Stimulated activated CD8-positive, alpha-beta memory T cell treated with anti-CD3 and anti-CD28 coated beads, Interleukin-7, amount 100 ng/mL, for 48 hours (primary cell): ENCODE data around the gene PIEZO1.

Experiments used
- DNase-seq, 2 donors: peaks; one replicate each; pipeline ENCODE4 v3.0.0-alpha.2; 2020; ENCODE audit warnings: low read depth in 1 of 2; ENCODE audit errors: extremely low read depth in 1 of 2

The PIEZO1 gene

GRCh38 chr16:88769617-88770460, 15.2 kb downstream of the PIEZO1 start:
- DNase-seq: no peak

- DNase-seq: no peak
These were observed 16.8 kb downstream of the PIEZO1 start for GRCh38 chr16:88768071-88768783.

GRCh38 chr16:88767546-88768070, 17.4 kb downstream of the PIEZO1 start:
- DNase-seq: no peak

GRCh38 chr16:88766975-88767374, 18.0 kb downstream of the PIEZO1 start:
- DNase-seq: no peak

GRCh38 chr16:88764913-88765349, 20.1 kb downstream of the PIEZO1 start:
- no peak for DNase-seq

GRCh38 chr16:88764080-88764479, 20.9 kb downstream of the PIEZO1 start:
- no peak for DNase-seq

GRCh38 chr16:88763502-88764053, 21.4 kb downstream of the PIEZO1 start:
- DNase-seq: no peak

- no peak for DNase-seq
These were observed 22.1 kb downstream of the PIEZO1 start for GRCh38 chr16:88762941-88763340.

- no peak for DNase-seq
These were observed 22.7 kb downstream of the PIEZO1 start for GRCh38 chr16:88762258-88762870.

- no peak for DNase-seq
These were observed 23.2 kb downstream of the PIEZO1 start for GRCh38 chr16:88761830-88762229.

GRCh38 chr16:88761143-88761534, 23.9 kb downstream of the PIEZO1 start:
- DNase-seq: no peak

- no peak for DNase-seq
These were observed 24.4 kb downstream of the PIEZO1 start for GRCh38 chr16:88760424-88761142.

GRCh38 chr16:88759976-88760350, 25.1 kb downstream of the PIEZO1 start:
- no peak for DNase-seq

GRCh38 chr16:88759245-88759975, 25.6 kb downstream of the PIEZO1 start:
- no peak for DNase-seq

- no peak for DNase-seq
These were observed 26.1 kb downstream of the PIEZO1 start for GRCh38 chr16:88758944-88759244.

GRCh38 chr16:88758227-88758943, 26.6 kb downstream of the PIEZO1 start:
- no peak for DNase-seq

- no peak for DNase-seq
These were observed 29.1 kb downstream of the PIEZO1 start for GRCh38 chr16:88755745-88756443.

GRCh38 chr16:88754912-88755744, 29.9 kb downstream of the PIEZO1 start:
- no peak for DNase-seq
